ENCODE results near the gene TSSC4. TPM values are rescaled to one million over a fixed set of nuclear protein-coding genes. Genes with fewer than 3 reads are reported as not detected.

Gene TSSC4
- total RNA-seq, 2 donors from 2014 or later: 26.7 to 40.3 TPM

GRCh38 chr11:2358754-2359442 lies 41.7 kb upstream of the TSSC4 start:
- Histone ChIP-seq H3K36me3 (no peaks in the 10 kb centered on the region), H3K4me3 (no peak overlapping the region), H3K9me3 (no peaks in the 10 kb centered on the region), H3K27me3 (no peaks in the 10 kb centered on the region), H3K4me1 (peaks cover 0 to 8% of the 10 kb centered on the region in 2 donors), H3K27ac (no peak overlapping the region)
- TF ChIP-seq CTCF (IDR thresholded peaks at IDR 0.05): no peak
- no peak for DNase-seq (ENCODE audit: low spot score)

- DNase-seq (ENCODE audit: low spot score): no peak
- Histone ChIP-seq H3K4me3 (no peak overlapping the region), H3K4me1 (peaks cover 0 to 8% of the 10 kb centered on the region in 2 donors), H3K36me3 (no peaks in the 10 kb centered on the region), H3K9me3 (no peaks in the 10 kb centered on the region), H3K27me3 (no peaks in the 10 kb centered on the region), H3K27ac (no peak overlapping the region)
- no peak for TF ChIP-seq CTCF (IDR thresholded peaks at IDR 0.05)
These were observed 41.0 kb upstream of the TSSC4 start for GRCh38 chr11:2359557-2359956.

GRCh38 chr11:2360081-2360642 lies 40.4 kb upstream of the TSSC4 start:
- Histone ChIP-seq H3K36me3 (no peaks in the 10 kb centered on the region), H3K9me3 (no peaks in the 10 kb centered on the region), H3K27me3 (no peaks in the 10 kb centered on the region), H3K4me1 (peaks cover 0 to 8% of the 10 kb centered on the region in 2 donors), H3K4me3 (no peak overlapping the region), H3K27ac (no peak overlapping the region)
- no peak for TF ChIP-seq CTCF (IDR thresholded peaks at IDR 0.05)
- DNase-seq (ENCODE audit: low spot score): no peak

GRCh38 chr11:2361565-2361964 lies 39.0 kb upstream of the TSSC4 start:
- DNase-seq (ENCODE audit: low spot score): no peak
- no peaks in the 10 kb centered on the region for H3K9me3 ChIP-seq
- TF ChIP-seq CTCF (IDR thresholded peaks at IDR 0.05): no peak

GRCh38 chr11:2362414-2362813 lies 38.1 kb upstream of the TSSC4 start:
- Histone ChIP-seq H3K36me3 (no peaks in the 10 kb centered on the region), H3K9me3 (no peaks in the 10 kb centered on the region), H3K27me3 (no peaks in the 10 kb centered on the region), H3K4me1 (peaks cover 0 to 25% of the 10 kb centered on the region in 2 donors), H3K4me3 (no peak overlapping the region), H3K27ac (no peak overlapping the region)
- no peak for TF ChIP-seq CTCF (IDR thresholded peaks at IDR 0.05)
- no peak for DNase-seq (ENCODE audit: low spot score)

More at GRCh38 chr11:2361565-2361964, 39.0 kb upstream of the TSSC4 start:
- Histone ChIP-seq H3K36me3 (no peaks in the 10 kb centered on the region), H3K27me3 (no peaks in the 10 kb centered on the region), H3K27ac (no peak overlapping the region), H3K4me1 (peaks cover 0 to 16% of the 10 kb centered on the region in 2 donors), H3K4me3 (no peak overlapping the region)
